Measurements from ENCODE around the gene REV1.
"Not testable (repeated sequence)": the region's sequence is repeated elsewhere in the genome, so short reads cannot be mapped to it uniquely, and the experiment has no call there.

Gene REV1

GRCh38 chr2:99386011-99386410 is 103.8 kb downstream of the REV1 start:
- no peak for DNase-seq
- in situ Hi-C loops (cut with HindIII; ENCODE audit: low pct_ligation_motif_present, low pct_unique_long_range_greater_than_20kb, low sequenced_read_pairs) = no loop called here

GRCh38 chr2:99382143-99382542 is 107.7 kb downstream of the REV1 start:
- no peak for DNase-seq
- in situ Hi-C loops (cut with HindIII; ENCODE audit: low pct_ligation_motif_present, low pct_unique_long_range_greater_than_20kb, low sequenced_read_pairs) = no loop called here

- DNase-seq = no peak
- in situ Hi-C loops (cut with HindIII; ENCODE audit: low pct_ligation_motif_present, low pct_unique_long_range_greater_than_20kb, low sequenced_read_pairs) = no loop called here
Observed at GRCh38 chr2:99380376-99381010, 109.3 kb downstream of the REV1 start.

GRCh38 chr2:99377879-99378278 is 111.9 kb downstream of the REV1 start:
- DNase-seq = no peak
- in situ Hi-C loops (cut with HindIII; ENCODE audit: low pct_ligation_motif_present, low pct_unique_long_range_greater_than_20kb, low sequenced_read_pairs) = no loop called here

GRCh38 chr2:99376254-99376864 is 113.5 kb downstream of the REV1 start:
- in situ Hi-C loops (cut with HindIII; ENCODE audit: low pct_ligation_motif_present, low pct_unique_long_range_greater_than_20kb, low sequenced_read_pairs) = no loop called here
- DNase-seq = no peak

GRCh38 chr2:99374747-99375146 is 115.1 kb downstream of the REV1 start:
- no peak for DNase-seq
- in situ Hi-C loops (cut with HindIII; ENCODE audit: low pct_ligation_motif_present, low pct_unique_long_range_greater_than_20kb, low sequenced_read_pairs) = no loop called here

GRCh38 chr2:99373144-99373543 is 116.7 kb downstream of the REV1 start:
- no peak for DNase-seq
- in situ Hi-C loops (cut with HindIII; ENCODE audit: low pct_ligation_motif_present, low pct_unique_long_range_greater_than_20kb, low sequenced_read_pairs) = no loop called here

- in situ Hi-C loops (cut with HindIII; ENCODE audit: low pct_ligation_motif_present, low pct_unique_long_range_greater_than_20kb, low sequenced_read_pairs) = not testable (repeated sequence)
Observed at GRCh38 chr2:99368854-99369253, 121.0 kb downstream of the REV1 start.

GRCh38 chr2:99365661-99366060 is 124.2 kb downstream of the REV1 start:
- in situ Hi-C loops (cut with HindIII; ENCODE audit: low pct_ligation_motif_present, low pct_unique_long_range_greater_than_20kb, low sequenced_read_pairs) = no loop called here
- no peak for DNase-seq

More at GRCh38 chr2:99368854-99369253, 121.0 kb downstream of the REV1 start:
- DNase-seq = not testable (repeated sequence)

GRCh38 chr2:99356853-99357252 is 133.0 kb downstream of the REV1 start:
- in situ Hi-C loops (cut with HindIII; ENCODE audit: low pct_ligation_motif_present, low pct_unique_long_range_greater_than_20kb, low sequenced_read_pairs) = no loop called here

GRCh38 chr2:99354825-99355224 is 135.0 kb downstream of the REV1 start:
- DNase-seq; in situ Hi-C loops (cut with HindIII; ENCODE audit: low pct_ligation_motif_present, low pct_unique_long_range_greater_than_20kb, low sequenced_read_pairs): not testable (repeated sequence)

More at GRCh38 chr2:99356853-99357252, 133.0 kb downstream of the REV1 start:
- no peak for DNase-seq

- in situ Hi-C loops (cut with HindIII; ENCODE audit: low pct_ligation_motif_present, low pct_unique_long_range_greater_than_20kb, low sequenced_read_pairs) = no loop called here
- no peak for DNase-seq
Observed at GRCh38 chr2:99354070-99354469, 135.7 kb downstream of the REV1 start.
